ENCODE measurements around the gene DHRS7B. TPM values are rescaled to one million over a fixed set of nuclear protein-coding genes. Genes with fewer than 3 reads are reported as not detected.
"Not testable (repeated sequence)": the region's sequence is repeated elsewhere in the genome, so short reads cannot be mapped to it uniquely, and the experiment has no call there.

The DHRS7B gene
- total RNA-seq, 1 donor from 2014 or later = 17.6 TPM

- intact Hi-C loops (cut with micrococcal nuclease) = no loop called here
Observed at GRCh38 chr17:21176773-21177395, 50.1 kb downstream of the DHRS7B start.

GRCh38 chr17:21177401-21177800, 50.6 kb downstream of the DHRS7B start:
- intact Hi-C loops (cut with micrococcal nuclease) = no loop called here

- intact Hi-C loops (cut with micrococcal nuclease) = no loop called here
Observed at GRCh38 chr17:21177854-21178600, 51.3 kb downstream of the DHRS7B start.

- intact Hi-C loops (cut with micrococcal nuclease) = no loop called here
Observed at GRCh38 chr17:21183468-21183867, 56.7 kb downstream of the DHRS7B start.

- intact Hi-C loops (cut with micrococcal nuclease) = no loop called here
Observed at GRCh38 chr17:21184570-21184969, 57.8 kb downstream of the DHRS7B start.

GRCh38 chr17:21185061-21185460, 58.3 kb downstream of the DHRS7B start:
- intact Hi-C loops (cut with micrococcal nuclease) = no loop called here

- intact Hi-C loops (cut with micrococcal nuclease) = no loop called here
Observed at GRCh38 chr17:21186399-21187187, 59.8 kb downstream of the DHRS7B start.

- intact Hi-C loops (cut with micrococcal nuclease) = no loop called here
Observed at GRCh38 chr17:21189361-21189760, 62.6 kb downstream of the DHRS7B start.

GRCh38 chr17:21190078-21190477, 63.3 kb downstream of the DHRS7B start:
- intact Hi-C loops (cut with micrococcal nuclease) = no loop called here

- intact Hi-C loops (cut with micrococcal nuclease) = no loop called here
Observed at GRCh38 chr17:21191698-21192097, 64.9 kb downstream of the DHRS7B start.

- intact Hi-C loops (cut with micrococcal nuclease) = not testable (repeated sequence)
Observed at GRCh38 chr17:21192414-21192813, 65.7 kb downstream of the DHRS7B start.

- intact Hi-C loops (cut with micrococcal nuclease) = no loop called here
Observed at GRCh38 chr17:21193031-21193430, 66.3 kb downstream of the DHRS7B start.

GRCh38 chr17:21194226-21194625, 67.5 kb downstream of the DHRS7B start:
- intact Hi-C loops (cut with micrococcal nuclease) = no loop called here

GRCh38 chr17:21194703-21195102, 67.9 kb downstream of the DHRS7B start:
- intact Hi-C loops (cut with micrococcal nuclease) = no loop called here

- intact Hi-C loops (cut with micrococcal nuclease) = no loop called here
Observed at GRCh38 chr17:21196126-21196525, 69.4 kb downstream of the DHRS7B start.

GRCh38 chr17:21198411-21198810, 71.6 kb downstream of the DHRS7B start:
- intact Hi-C loops (cut with micrococcal nuclease) = no loop called here

GRCh38 chr17:21199311-21199710, 72.5 kb downstream of the DHRS7B start:
- intact Hi-C loops (cut with micrococcal nuclease) = no loop called here

- intact Hi-C loops (cut with micrococcal nuclease) = no loop called here
Observed at GRCh38 chr17:21199856-21200255, 73.1 kb downstream of the DHRS7B start.

- intact Hi-C loops (cut with micrococcal nuclease) = no loop called here
Observed at GRCh38 chr17:21200590-21201297, 74.0 kb downstream of the DHRS7B start.

GRCh38 chr17:21201298-21201595, 74.5 kb downstream of the DHRS7B start:
- intact Hi-C loops (cut with micrococcal nuclease) = no loop called here

GRCh38 chr17:21201874-21202273, 75.1 kb downstream of the DHRS7B start:
- intact Hi-C loops (cut with micrococcal nuclease) = no loop called here

- intact Hi-C loops (cut with micrococcal nuclease) = no loop called here
Observed at GRCh38 chr17:21202512-21202911, 75.7 kb downstream of the DHRS7B start.

Data from T-helper 1 cell treated with Interleukin-12 subunit alpha and Interleukin-12 subunit beta and Interleukin-4 antibody, amounts not matched to agents 30 ng/mL and 1 ng/mL, for 36 hours (primary cell).